Smooth muscle cell (in vitro differentiated cells): ENCODE data around the gene FUS. TPM values are rescaled to one million over a fixed set of nuclear protein-coding genes. Genes with fewer than 3 reads are reported as not detected.
A peak's percentile ranks its signal among the peaks of the same experiment; 100 is the strongest.

Experiments
- DNase-seq: peaks from one replicate; lab custom pipeline; 2025; ENCODE audit not compliant: unreplicated experiment; lab: John Stamatoyannopoulos, UW
- H2AFZ ChIP-seq: fragments of 200-600 bp; sonication (generic); 2 replicates; pipeline ENCODE4 v1.6.0; 2016; ENCODE audit warnings: antibody characterized with exemption, low read depth, mild to moderate bottlenecking
- H3F3A ChIP-seq: fragments of 200-600 bp; sonication (generic); 2 replicates; pipeline ENCODE4 v1.6.0; 2017; ENCODE audit warnings: antibody characterized with exemption, low read depth
- H3K27ac ChIP-seq: fragments of 200-600 bp; sonication (generic); 2 replicates; pipeline ENCODE4 v1.5.1; 2016; ENCODE audit warnings: low read depth, mild to moderate bottlenecking
- H3K27me3 ChIP-seq: fragments of 200-600 bp; sonication (generic); 2 replicates; pipeline ENCODE4 v1.6.1; 2016; ENCODE audit warnings: low read depth, mild to moderate bottlenecking
- H3K36me3 ChIP-seq: fragments of 200-600 bp; sonication (generic); 2 replicates; pipeline ENCODE4 v1.5.1; 2016; ENCODE audit warnings: low read depth
- H3K4me1 ChIP-seq: fragments of 200-600 bp; sonication (generic); 2 replicates; pipeline ENCODE4 v1.5.1; 2016; ENCODE audit warnings: low read depth
- H3K4me2 ChIP-seq: fragments of 200-600 bp; sonication (generic); 2 replicates; pipeline ENCODE4 v1.6.0; 2016; ENCODE audit warnings: mild to moderate bottlenecking
- H3K4me3 ChIP-seq: fragments of 200-600 bp; sonication (generic); 2 replicates; pipeline ENCODE4 v1.5.1; 2016; ENCODE audit warnings: mild to moderate bottlenecking
- H3K79me2 ChIP-seq: fragments of 200-600 bp; sonication (generic); 2 replicates; pipeline ENCODE4 v1.6.0; 2016; ENCODE audit warnings: low read depth, mild to moderate bottlenecking
- H3K9ac ChIP-seq: fragments of 200-600 bp; sonication (generic); 2 replicates; pipeline ENCODE4 v1.6.0; 2016; ENCODE audit warnings: low read depth
- H3K9me3 ChIP-seq: fragments of 200-600 bp; sonication (generic); replicated peaks from 2 replicates; pipeline ENCODE4 v1.5.1; 2016; ENCODE audit warnings: low read depth
- H4K20me1 ChIP-seq: fragments of 200-600 bp; sonication (generic); 2 replicates; pipeline ENCODE4 v1.6.0; 2016; ENCODE audit warnings: low read depth
- WGBS: methylation state at CpG from one replicate; pipeline ENCODE4 v1.1.7; 2016; ENCODE audit warnings: low lambda C conversion rate; 5-methylcytosine and 5-hydroxymethylcytosine counted together
- polyA plus RNA-seq: library from polyadenylated mRNA; unstranded; fragments of >200 nt; fragmentation: Nextera tagmentation; extraction: Ambion mirVana; gene quantifications from 2 replicates; pipeline ENCODE4 v1.2.1, GENCODE V29; 2016
- total RNA-seq: library from RNA; depleted of rRNA; stranded (reverse); fragments of >200 nt; gene quantifications from 2 replicates; pipeline ENCODE4 v1.2.3, GENCODE V29; 2014
- TF ChIP-seq, protein P1 (sequence below): fragments of 200-600 bp; sonication (generic); IDR thresholded peaks from 2 replicates; pipeline ENCODE4 v1.5.1; 2017; ENCODE audit warnings: borderline replicate concordance, mild to moderate bottlenecking, antibody characterized with exemption; ENCODE audit not compliant: insufficient read depth, poor library complexity, severe bottlenecking

FUS gene
- total and polyA plus RNA-seq, 2 experiments from 2014 or later: 58.6 to 225 TPM

DNA sequence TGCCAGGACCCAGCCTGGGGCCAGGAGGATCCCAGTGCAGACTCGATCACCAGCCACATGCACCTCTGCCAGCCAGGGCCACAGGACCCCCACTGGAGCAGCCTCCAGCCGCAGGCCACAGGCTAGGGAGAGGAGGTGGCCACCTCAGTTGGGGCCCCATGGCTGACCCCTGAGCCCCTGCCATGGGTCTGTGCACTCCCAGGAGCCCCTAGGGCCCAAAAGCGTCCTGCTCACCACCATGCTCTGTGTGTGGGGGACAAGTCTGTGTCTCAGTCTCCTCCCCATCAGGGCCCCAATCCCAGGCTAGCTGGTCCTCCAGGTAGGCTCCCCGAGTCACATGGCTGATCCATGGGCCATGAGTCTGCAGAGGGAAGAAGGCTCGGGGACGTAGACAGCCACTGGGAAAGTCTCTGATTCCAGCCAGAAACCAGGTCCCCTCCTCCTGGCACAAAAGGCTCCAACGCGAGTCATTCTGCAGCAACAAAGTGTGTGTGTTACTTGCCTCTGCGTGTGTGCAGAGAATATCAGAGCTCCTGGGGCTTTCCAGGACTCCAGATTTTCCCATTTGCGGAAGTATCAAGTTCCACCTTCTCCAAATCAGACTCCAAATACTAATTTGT is 38.3 kb upstream of the FUS start:
- Histone ChIP-seq H3K36me3 (no peaks in the 10 kb centered on the region), H3K4me2 (peak overlapping the region; percentile 80), H3K27me3 (peaks cover 2% of the 10 kb centered on the region), H3K4me1 (peaks cover 9% of the 10 kb centered on the region), H3K27ac (peak overlapping the region; percentile 64), H3K9ac (peak overlapping the region; percentile 1), H4K20me1 (no peaks in the 10 kb centered on the region), H3K4me3 (peak overlapping the region; percentile 43), H2AFZ (peak overlapping the region; percentile 76), H3K9me3 (no peaks in the 10 kb centered on the region), H3F3A (no peaks in the 10 kb centered on the region), H3K79me2 (no peaks in the 10 kb centered on the region)
- TF ChIP-seq, protein P1, sequence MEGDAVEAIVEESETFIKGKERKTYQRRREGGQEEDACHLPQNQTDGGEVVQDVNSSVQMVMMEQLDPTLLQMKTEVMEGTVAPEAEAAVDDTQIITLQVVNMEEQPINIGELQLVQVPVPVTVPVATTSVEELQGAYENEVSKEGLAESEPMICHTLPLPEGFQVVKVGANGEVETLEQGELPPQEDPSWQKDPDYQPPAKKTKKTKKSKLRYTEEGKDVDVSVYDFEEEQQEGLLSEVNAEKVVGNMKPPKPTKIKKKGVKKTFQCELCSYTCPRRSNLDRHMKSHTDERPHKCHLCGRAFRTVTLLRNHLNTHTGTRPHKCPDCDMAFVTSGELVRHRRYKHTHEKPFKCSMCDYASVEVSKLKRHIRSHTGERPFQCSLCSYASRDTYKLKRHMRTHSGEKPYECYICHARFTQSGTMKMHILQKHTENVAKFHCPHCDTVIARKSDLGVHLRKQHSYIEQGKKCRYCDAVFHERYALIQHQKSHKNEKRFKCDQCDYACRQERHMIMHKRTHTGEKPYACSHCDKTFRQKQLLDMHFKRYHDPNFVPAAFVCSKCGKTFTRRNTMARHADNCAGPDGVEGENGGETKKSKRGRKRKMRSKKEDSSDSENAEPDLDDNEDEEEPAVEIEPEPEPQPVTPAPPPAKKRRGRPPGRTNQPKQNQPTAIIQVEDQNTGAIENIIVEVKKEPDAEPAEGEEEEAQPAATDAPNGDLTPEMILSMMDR: no peak
- no peak for DNase-seq
- 37% methylated on average over 10 of the region's 10 CpGs for WGBS

DNA sequence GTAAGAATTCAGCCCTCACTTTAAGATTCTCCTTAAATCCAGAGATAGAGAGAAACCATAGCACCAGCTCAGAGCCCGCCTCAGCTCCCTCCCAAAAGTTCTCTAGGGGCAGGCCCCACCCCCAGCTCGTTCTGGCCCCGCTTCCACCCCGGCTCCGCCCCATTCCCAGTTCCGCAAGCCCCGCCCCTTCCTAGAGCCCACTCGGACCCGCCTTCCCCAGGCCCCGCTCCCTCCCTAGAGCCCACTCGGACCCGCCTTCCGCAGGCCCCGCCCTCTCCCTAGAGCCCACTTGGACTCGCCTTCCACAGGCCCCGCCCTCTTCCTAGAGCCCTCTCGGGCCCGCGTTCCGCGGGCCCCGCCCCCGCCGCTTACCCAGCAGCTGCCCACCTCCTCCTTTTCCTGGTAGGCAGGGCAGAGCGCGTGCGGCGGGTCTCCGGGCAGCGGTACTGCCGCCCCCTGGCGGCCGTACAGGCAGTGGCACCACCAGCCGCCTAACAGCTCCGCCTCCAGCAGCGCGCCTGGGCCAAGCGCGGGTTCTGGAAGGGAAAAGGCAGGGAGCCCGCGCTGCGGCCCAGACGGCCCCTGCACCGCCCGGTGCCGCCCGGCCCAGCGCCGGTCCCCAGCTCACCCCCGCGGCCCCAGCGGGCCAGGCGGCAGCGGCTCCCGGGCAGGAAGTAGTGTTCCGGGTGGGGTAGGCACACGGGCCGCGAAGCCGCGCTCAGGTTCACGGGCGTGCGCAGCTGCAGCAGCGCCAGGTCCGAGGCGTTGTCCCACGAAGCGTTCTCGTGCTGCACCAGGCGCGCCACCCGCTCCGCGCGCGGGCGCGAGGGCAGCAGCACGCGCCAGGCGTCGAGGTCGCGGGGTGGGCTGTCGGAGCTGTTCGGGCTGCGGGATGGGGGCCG is 37.6 kb upstream of the FUS start:
- H3K4me3 ChIP-seq: peak overlapping the region; percentile 53
- H2AFZ ChIP-seq: peak overlapping the region; percentile 95
- H3K27ac ChIP-seq: peak overlapping the region; percentile 64
- H3K79me2 ChIP-seq: no peaks in the 10 kb centered on the region
- TF ChIP-seq, protein P1: peak; percentile 98
- H3K27me3 ChIP-seq: peaks cover 10% of the 10 kb centered on the region
- 13% methylated on average over 48 of the region's 89 CpGs for WGBS
- DNase-seq: peak; percentile 99
- H3K4me1 ChIP-seq: peaks cover 9% of the 10 kb centered on the region
- no peaks in the 10 kb centered on the region for H3F3A ChIP-seq
- H3K9me3 ChIP-seq: no peaks in the 10 kb centered on the region
- peak overlapping the region; percentile 1 for H3K9ac ChIP-seq
- H4K20me1 ChIP-seq: no peaks in the 10 kb centered on the region
- peak overlapping the region; percentile 89 for H3K4me2 ChIP-seq
- no peaks in the 10 kb centered on the region for H3K36me3 ChIP-seq

DNA sequence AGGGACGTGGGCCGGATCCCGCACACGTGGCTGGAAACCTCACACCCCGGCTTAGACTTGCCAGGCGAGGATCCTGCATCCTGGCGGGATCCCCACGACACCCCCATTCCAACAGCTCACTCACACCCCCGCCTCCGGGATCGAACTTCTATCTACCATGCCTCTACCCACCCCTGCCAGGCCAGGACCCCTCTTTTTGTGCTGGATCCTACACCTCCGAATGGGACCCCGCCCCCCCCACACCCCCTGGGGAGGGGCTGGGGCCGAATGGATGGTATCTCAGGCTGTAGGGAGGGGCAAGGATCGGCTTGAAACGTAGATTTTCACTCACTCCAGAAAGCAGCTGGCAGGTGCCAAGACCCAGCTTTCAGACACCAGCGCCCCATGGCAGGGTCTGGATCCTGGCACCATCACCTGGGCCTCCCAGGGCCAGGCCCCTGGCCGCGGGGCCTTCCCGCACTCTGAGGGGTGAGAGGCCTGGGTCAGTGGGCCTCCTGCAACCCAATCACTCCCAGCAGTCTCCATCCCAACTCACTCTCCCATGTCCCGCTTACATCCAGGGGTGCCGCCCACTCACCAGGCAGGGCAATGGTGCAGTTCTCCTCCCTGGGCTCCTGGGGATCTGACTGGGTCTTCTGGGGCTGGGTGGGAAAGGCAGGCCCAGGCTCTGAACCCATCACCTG is 36.8 kb upstream of the FUS start:
- Histone ChIP-seq H3K9me3 (no peaks in the 10 kb centered on the region), H3K4me2 (peak overlapping the region; percentile 89), H4K20me1 (no peaks in the 10 kb centered on the region), H3K27ac (no peak overlapping the region), H3K36me3 (no peaks in the 10 kb centered on the region), H3K4me1 (peaks cover 9% of the 10 kb centered on the region), H3K27me3 (peaks cover 18% of the 10 kb centered on the region), H3F3A (no peaks in the 10 kb centered on the region), H3K9ac (no peak overlapping the region), H3K79me2 (no peaks in the 10 kb centered on the region), H3K4me3 (peak overlapping the region; percentile 53), H2AFZ (peak overlapping the region; percentile 95)
- TF ChIP-seq, protein P1: no peak
- DNase-seq: no peak
- WGBS: 89% methylated on average over 18 of the region's 22 CpGs
